ENCODE data around the gene TOGARAM2.

The TOGARAM2 gene

DNA sequence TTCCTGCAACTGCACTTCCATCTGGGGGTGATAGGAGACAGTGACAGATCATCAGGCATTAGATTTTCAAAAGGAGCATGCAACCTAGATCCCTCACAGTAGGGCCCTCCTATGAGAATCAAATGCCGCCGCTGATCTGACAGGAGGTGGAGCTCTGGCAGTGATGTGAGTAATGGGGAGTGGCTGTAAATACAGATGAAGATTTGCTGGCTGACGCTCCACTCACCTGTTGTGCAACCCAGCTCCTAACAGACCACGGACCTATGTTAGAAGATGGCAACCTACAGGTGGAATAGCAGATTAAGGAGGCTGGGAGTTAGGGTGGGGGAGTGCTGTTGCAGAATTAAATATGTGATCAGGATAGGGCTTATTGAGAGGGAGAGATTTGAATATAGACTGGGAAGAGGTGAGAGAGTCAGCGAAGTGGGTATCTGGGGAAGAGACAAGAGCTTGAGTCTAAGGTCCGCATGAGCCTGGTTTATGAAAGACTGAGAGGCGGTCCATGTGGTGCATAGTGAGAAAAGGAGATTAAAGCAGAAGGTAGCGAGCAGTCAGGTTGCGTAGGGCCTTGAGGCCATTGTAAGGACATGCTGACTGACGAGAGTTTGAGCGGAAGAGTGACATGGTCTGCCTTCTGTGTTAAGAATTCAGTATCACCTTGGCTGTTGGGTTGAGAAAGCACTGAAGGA, 31.3 kb upstream of the TOGARAM2 start:
- no peak for TF ChIP-seq ZFX (IDR thresholded peaks at IDR 0.05; ENCODE audit: borderline replicate concordance)
- TF ChIP-seq, protein P1, sequence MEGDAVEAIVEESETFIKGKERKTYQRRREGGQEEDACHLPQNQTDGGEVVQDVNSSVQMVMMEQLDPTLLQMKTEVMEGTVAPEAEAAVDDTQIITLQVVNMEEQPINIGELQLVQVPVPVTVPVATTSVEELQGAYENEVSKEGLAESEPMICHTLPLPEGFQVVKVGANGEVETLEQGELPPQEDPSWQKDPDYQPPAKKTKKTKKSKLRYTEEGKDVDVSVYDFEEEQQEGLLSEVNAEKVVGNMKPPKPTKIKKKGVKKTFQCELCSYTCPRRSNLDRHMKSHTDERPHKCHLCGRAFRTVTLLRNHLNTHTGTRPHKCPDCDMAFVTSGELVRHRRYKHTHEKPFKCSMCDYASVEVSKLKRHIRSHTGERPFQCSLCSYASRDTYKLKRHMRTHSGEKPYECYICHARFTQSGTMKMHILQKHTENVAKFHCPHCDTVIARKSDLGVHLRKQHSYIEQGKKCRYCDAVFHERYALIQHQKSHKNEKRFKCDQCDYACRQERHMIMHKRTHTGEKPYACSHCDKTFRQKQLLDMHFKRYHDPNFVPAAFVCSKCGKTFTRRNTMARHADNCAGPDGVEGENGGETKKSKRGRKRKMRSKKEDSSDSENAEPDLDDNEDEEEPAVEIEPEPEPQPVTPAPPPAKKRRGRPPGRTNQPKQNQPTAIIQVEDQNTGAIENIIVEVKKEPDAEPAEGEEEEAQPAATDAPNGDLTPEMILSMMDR (IDR thresholded peaks at IDR 0.05) = no peak
- no peak overlapping the region for H3K27ac ChIP-seq

DNA sequence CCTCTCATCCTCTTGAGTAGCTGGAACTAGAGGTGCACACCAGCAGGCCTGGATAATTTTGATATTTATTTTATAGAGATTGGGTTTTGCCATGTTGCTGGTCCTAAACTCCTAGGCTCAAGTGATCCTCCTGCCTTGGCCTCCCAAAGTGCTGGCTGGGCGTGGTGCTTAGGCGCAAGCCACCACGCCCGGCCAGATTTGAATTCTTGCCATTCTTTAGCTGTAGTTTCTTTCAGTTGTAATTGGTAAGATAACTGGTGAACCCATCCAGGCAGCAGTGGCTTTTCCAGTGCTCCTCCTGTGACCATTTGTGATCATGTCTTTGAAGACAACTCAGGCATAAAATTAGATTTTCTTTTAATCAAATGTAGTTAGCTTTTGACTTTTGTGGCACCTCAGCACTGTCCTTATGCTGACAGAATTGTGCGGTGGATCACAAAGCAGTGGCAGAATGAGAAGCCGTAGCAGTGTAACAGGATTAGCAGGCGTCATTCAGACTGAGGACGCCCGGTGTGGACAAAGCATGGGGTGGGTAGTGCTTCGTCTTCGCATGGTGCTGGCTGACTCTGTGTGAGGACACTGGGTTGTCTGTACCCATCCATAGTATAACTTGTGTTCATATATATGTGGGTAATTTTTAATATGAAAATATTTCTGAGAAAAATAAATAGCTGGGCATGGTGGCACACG, 30.0 kb upstream of the TOGARAM2 start:
- H3K27ac ChIP-seq = no peak overlapping the region
- TF ChIP-seq ZFX (IDR thresholded peaks at IDR 0.05; ENCODE audit: borderline replicate concordance) = no peak
- TF ChIP-seq, protein P1 (IDR thresholded peaks at IDR 0.05) = no peak

DNA sequence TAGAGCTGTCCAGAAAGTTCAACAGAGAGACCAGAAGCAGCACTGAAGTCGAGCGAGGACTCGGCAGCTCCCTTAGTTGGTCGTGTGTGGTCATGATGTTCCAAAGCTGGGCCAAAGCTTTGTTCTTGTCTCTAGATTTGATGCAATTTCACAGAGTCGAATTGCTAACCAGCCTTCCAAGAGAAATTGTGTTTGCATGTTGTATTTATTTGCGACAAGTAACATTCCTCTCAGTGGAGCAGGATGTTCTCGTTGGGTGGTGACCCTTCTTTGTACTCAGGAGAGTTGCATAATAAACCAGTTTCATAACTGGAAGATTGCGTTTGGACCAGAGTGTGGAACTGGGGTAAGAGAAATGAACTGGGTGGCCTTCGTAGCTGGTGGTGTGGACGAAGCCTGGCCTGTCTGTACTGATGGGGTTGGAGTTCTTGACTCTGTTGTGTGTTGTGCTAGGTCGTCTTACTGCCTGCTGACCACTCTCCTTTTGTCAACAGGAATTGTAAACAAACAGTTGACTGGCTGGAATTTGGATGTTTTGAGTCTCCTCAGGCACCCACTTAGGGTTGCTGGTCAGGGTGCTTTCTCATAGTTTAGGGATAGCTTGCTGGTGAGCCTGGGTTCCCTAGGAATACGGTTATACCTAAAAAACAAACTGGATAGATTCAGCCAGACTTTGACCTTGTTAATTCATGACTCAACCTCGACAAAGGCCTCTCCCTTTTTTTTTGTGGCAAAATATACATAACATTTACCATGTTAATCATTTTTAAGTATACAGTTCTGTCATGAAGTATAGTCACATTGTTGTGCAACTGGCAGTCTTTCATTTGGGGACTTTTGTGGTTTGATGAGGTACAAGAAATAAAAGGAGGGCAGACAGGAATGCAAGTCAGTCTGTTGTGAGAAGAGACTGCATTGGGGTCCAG, 28.9 kb upstream of the TOGARAM2 start:
- no peak overlapping the region for H3K27ac ChIP-seq
- TF ChIP-seq, protein P1 (IDR thresholded peaks at IDR 0.05) = no peak
- no peak for TF ChIP-seq ZFX (IDR thresholded peaks at IDR 0.05; ENCODE audit: borderline replicate concordance)

DNA sequence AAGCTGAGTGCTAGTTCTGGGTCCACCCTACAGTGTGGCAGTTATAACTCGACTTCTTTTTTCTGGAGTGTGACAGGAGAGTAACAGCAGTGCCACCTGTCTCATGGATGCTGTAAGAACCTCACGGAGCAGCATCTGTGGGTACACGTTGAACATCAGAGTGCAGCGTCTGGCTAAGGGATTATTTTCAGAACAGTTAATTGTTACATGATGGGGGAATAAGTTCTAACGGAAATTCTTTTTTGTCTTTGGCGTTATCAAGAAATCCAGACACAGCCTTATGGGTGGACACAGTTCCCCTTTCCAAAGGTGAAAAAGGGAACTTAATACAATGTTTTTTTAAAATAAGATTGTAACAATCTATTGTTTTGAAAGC, 28.3 kb upstream of the TOGARAM2 start:
- no peak overlapping the region for H3K27ac ChIP-seq
- no peak for TF ChIP-seq ZFX (IDR thresholded peaks at IDR 0.05; ENCODE audit: borderline replicate concordance)
- TF ChIP-seq, protein P1 (IDR thresholded peaks at IDR 0.05) = 0 out of 2 replicates have a peak, but pooled peaks have one; percentile 10

DNA sequence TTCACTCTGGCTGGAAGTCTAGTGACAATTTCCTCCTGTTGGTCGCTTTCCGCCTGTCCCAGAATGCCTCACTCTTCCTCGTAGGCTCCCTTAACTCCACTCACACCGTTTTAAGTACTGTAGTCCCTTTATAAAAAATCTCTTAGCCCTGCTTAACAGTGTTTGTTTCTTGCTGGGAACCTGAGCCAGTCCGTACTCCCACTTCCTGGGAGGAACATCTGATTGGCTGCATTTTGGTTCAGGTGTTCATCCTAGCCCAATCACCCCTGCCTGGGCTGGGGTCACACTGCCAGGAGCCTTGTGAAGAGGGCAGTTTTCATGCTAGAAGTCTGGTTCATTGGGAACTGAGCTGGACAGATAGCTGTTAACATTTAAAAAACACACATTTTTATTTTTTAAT, 25.6 kb upstream of the TOGARAM2 start:
- TF ChIP-seq, protein P1 (IDR thresholded peaks at IDR 0.05) = no peak
- no peak for TF ChIP-seq ZFX (IDR thresholded peaks at IDR 0.05; ENCODE audit: borderline replicate concordance)
- no peak overlapping the region for H3K27ac ChIP-seq

DNA sequence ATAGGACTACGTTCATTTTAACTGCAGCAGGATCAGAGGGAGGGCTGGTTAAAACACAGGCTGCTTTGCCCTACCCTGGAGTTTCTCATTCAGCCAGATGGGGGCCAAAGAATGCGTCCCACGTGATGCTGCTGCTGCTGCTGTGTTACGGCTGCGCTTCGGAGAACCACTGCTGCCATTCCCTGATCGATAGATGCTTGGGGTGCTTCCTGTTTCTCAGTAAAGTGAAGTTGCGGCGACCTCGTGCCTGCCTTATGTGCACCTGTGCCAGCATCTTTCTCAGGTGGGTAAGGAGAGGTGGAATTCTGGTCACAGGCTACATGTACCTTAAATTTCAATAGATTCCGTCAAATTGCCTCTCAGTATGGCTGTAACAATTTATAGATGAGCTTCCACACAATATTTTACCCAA, 24.7 kb upstream of the TOGARAM2 start:
- H3K27ac ChIP-seq = no peak overlapping the region
- TF ChIP-seq, protein P1 (IDR thresholded peaks at IDR 0.05) = no peak
- TF ChIP-seq ZFX (IDR thresholded peaks at IDR 0.05; ENCODE audit: borderline replicate concordance) = no peak

All from 22Rv1 (cell line).